Measurements from ENCODE around the gene TBC1D7.
A peak's percentile ranks its signal among the peaks of the same experiment; 100 is the strongest.

TBC1D7 gene

DNA sequence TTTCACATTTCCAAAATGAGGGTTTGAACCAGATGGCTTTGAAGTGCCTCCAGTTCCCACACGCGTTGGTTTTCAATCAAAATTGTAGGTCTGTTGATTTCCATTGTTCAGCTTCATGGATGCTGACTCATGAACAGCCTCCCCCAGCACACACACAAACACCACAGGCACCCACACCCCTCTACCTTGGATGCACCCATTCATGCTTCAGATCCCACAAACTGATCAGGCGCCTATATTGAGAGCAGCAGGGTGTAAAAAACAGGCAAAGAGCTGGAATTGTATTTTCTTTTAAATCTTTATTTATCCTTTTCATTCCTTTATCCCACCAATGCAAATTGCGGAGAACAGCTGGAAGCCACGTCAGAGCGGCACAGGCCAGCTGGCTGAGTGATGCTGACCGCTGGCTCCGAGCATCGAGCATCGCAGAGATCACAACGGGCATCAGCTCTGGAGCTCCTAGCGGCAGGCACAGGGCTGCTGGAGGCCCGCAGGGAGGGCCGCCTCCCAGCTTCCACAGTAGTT, 29.3 kb upstream of the TBC1D7 start:
- H3K36me3 ChIP-seq (ENCODE audit: low read depth): no peaks in the 10 kb centered on the region
- peaks cover 30% of the 10 kb centered on the region for H3K4me1 ChIP-seq (ENCODE audit: insufficient read depth, poor library complexity, severe bottlenecking)
- ATAC-seq (ENCODE audit: low read depth): no peak
- TF ChIP-seq, protein P1, sequence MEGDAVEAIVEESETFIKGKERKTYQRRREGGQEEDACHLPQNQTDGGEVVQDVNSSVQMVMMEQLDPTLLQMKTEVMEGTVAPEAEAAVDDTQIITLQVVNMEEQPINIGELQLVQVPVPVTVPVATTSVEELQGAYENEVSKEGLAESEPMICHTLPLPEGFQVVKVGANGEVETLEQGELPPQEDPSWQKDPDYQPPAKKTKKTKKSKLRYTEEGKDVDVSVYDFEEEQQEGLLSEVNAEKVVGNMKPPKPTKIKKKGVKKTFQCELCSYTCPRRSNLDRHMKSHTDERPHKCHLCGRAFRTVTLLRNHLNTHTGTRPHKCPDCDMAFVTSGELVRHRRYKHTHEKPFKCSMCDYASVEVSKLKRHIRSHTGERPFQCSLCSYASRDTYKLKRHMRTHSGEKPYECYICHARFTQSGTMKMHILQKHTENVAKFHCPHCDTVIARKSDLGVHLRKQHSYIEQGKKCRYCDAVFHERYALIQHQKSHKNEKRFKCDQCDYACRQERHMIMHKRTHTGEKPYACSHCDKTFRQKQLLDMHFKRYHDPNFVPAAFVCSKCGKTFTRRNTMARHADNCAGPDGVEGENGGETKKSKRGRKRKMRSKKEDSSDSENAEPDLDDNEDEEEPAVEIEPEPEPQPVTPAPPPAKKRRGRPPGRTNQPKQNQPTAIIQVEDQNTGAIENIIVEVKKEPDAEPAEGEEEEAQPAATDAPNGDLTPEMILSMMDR (IDR thresholded peaks at IDR 0.05; ENCODE audit: poor library complexity, severe bottlenecking): no peak
- no peak overlapping the region for H3K4me3 ChIP-seq (ENCODE audit: severe bottlenecking)
- H3K27me3 ChIP-seq (ENCODE audit: insufficient read depth, poor library complexity, severe bottlenecking): no peaks in the 10 kb centered on the region
- H3K9me3 ChIP-seq (ENCODE audit: severe bottlenecking): no peaks in the 10 kb centered on the region
- no peak for DNase-seq (ENCODE audit: low spot score)
- no peak overlapping the region for H3K27ac ChIP-seq (ENCODE audit: poor library complexity, severe bottlenecking)

DNA sequence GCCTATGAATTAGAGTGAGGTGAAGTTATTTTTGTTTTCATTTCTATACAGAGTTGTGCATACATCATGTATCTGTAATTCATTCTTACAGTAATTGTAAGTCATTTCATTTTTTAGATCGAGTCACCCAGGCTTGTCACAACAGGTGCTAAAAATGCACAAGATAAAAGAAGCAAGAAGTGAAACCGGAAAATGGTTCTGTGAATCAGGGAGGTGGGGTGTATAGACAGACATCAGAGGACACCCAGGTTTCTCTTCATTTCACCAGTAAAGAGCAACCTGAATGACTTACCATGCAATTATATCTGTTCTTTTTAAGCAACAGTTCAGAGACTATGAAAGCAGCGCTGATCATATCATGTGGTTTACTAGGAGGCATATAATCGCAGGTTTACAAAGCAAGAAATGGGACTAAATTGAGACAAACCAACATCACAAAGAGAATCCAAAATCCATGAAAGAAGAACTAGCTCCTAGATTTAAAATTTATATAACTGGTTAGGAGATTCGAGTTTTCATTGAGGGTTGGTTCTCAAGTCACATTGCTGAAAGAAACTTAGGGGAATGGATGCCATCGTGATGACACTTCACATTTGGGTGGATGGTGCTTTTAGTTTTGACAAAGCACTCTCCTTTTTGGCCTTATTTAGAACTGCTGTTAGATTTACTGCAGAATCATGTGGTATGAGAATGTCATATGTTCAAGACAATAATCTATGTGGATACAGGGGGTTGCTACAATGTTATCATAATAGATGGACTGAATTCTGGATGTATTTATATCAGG, 27.9 kb upstream of the TBC1D7 start:
- H3K4me3 ChIP-seq (ENCODE audit: severe bottlenecking): no peak overlapping the region
- H3K27ac ChIP-seq (ENCODE audit: poor library complexity, severe bottlenecking): peak overlapping the region; percentile 80
- peaks cover 30% of the 10 kb centered on the region for H3K4me1 ChIP-seq (ENCODE audit: insufficient read depth, poor library complexity, severe bottlenecking)
- no peaks in the 10 kb centered on the region for H3K36me3 ChIP-seq (ENCODE audit: low read depth)
- ATAC-seq (ENCODE audit: low read depth) (peak; percentile 51), DNase-seq (ENCODE audit: low spot score) (no peak)
- no peaks in the 10 kb centered on the region for H3K27me3 ChIP-seq (ENCODE audit: insufficient read depth, poor library complexity, severe bottlenecking)
- H3K9me3 ChIP-seq (ENCODE audit: severe bottlenecking): no peaks in the 10 kb centered on the region
- TF ChIP-seq, protein P1 (IDR thresholded peaks at IDR 0.05; ENCODE audit: poor library complexity, severe bottlenecking): no peak

DNA sequence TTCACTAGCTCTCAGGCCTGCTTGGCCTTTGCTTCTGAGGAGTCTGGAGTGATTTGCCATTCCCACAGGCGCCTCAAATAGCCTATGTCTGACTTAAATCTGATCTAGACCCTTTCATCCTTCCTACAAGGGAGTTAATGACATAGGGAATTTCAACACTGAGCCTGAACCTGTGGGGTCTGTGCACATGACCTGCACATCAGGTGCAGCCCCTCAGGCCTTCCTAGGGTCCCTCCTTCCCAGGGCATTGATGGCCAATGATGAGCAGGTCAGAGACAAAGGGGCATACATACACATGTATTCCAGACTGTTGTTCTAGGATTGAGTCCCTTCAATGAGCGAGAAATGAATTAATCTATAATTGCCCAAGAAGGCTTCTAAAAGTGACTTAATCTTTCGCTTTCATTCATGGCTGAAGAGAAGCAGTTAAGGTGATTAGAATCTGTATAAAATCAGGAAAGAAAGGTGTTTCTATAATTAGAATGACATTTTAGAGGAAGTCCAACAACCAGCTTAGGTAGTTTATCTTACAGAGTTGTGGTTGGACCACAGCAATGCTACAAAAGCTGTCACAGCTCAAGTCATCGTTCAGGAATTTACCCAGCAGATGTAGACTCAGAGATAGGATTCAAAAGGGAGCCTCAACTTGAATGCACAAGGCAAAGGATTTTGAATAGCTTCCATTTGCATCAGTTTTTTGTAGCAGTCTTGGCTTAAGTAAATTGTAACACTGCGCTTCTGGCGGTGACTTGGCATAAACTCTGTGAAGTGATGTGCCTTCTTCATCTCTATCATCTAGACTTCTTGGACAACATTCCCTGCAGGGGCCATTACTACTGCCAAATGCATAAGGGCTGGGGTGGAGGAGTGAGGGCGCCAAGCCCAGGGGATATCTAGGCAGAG, 27.0 kb upstream of the TBC1D7 start:
- Histone ChIP-seq H3K36me3 (ENCODE audit: low read depth) (no peaks in the 10 kb centered on the region), H3K27ac (ENCODE audit: poor library complexity, severe bottlenecking) (peak overlapping the region; percentile 80), H3K27me3 (ENCODE audit: insufficient read depth, poor library complexity, severe bottlenecking) (no peaks in the 10 kb centered on the region), H3K4me3 (ENCODE audit: severe bottlenecking) (no peak overlapping the region), H3K9me3 (ENCODE audit: severe bottlenecking) (no peaks in the 10 kb centered on the region), H3K4me1 (ENCODE audit: insufficient read depth, poor library complexity, severe bottlenecking) (peaks cover 30% of the 10 kb centered on the region)
- DNase-seq (ENCODE audit: low spot score): no peak
- peak; percentile 95 for ATAC-seq (ENCODE audit: low read depth)
- TF ChIP-seq, protein P1 (IDR thresholded peaks at IDR 0.05; ENCODE audit: poor library complexity, severe bottlenecking): no peak

DNA sequence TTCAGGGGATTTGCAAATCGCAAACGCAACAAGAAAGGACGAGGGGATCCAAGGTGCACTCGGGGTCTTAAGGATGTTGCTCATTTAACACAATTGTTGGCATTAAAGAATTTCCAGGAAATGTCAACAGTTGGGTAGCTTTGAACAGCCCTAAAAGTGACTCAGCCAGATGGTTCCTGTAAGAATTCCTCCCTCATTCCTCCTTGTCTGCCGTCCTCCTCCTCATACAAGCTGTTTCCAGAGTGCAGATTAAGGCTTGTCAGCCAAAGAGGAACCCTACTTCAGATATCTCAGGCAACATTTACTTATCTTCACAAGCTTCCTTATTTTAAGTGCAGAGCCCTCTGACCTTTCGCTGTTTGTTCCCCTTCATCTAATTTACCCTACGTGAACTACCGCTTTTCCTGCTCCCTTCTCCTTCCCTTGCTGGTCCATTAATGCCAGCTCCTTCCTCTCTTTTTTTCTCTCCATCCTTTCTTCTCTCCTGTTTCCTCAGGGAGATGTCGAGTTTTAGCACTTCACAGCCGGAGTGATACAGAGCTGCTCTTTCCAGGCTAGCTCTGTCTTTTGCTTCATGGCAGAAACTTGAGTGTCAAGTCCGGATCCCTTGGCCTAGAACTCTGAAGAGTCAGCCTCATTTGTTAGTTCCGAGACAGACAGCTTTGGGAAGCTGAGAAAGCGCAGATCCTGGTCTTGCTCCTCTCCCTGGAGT, 26.1 kb upstream of the TBC1D7 start:
- peak; percentile 37; the same call in 1 of the 3 replicates for ATAC-seq (ENCODE audit: low read depth)
- H3K9me3 ChIP-seq (ENCODE audit: severe bottlenecking): no peaks in the 10 kb centered on the region
- TF ChIP-seq, protein P1 (IDR thresholded peaks at IDR 0.05; ENCODE audit: poor library complexity, severe bottlenecking): no peak
- DNase-seq (ENCODE audit: low spot score): no peak
- no peaks in the 10 kb centered on the region for H3K27me3 ChIP-seq (ENCODE audit: insufficient read depth, poor library complexity, severe bottlenecking)
- peak overlapping the region; percentile 80 for H3K27ac ChIP-seq (ENCODE audit: poor library complexity, severe bottlenecking)
- H3K36me3 ChIP-seq (ENCODE audit: low read depth): no peaks in the 10 kb centered on the region
- H3K4me1 ChIP-seq (ENCODE audit: insufficient read depth, poor library complexity, severe bottlenecking): peaks cover 30% of the 10 kb centered on the region
- no peak overlapping the region for H3K4me3 ChIP-seq (ENCODE audit: severe bottlenecking)
